DMS153 (cell line): Measurements from ENCODE around the gene WDFY4.

Experiments used
- DNase-seq: peaks from one replicate; lab custom pipeline; 2025; lab: John Stamatoyannopoulos, UW

The WDFY4 gene

DNA sequence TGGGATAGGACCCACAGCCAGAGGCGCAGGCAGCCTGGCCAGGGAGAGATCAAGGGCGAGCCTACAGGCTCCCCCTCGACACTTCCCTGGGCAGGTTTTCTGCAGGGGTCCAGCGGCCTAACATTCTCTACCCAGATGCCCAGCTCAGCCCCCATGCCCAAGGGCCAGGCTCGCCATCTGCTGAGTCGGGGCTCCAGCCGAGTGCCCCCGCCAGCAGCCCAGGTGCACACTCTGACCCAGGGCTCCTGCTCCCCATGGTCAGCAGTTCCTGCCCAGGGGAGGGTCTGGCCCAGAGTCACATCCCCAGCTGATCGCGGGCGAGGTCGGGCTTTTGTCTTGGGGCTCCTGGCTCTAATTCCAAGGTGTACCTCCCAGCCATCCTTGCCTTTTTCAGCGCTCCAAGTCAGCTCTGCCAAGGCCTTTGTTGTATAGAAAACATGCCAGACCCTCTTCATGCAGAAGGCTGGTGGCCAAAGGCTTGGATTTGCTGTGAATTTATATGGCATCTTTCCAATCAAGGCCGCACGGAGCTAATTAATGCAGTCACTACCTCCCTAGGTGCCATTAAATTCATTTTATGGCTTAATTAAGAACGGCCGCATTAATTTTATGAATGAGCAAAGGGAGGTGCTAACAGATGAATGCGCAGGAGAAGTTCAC lies 134.3 kb downstream of the WDFY4 start:
- no peak for DNase-seq

DNA sequence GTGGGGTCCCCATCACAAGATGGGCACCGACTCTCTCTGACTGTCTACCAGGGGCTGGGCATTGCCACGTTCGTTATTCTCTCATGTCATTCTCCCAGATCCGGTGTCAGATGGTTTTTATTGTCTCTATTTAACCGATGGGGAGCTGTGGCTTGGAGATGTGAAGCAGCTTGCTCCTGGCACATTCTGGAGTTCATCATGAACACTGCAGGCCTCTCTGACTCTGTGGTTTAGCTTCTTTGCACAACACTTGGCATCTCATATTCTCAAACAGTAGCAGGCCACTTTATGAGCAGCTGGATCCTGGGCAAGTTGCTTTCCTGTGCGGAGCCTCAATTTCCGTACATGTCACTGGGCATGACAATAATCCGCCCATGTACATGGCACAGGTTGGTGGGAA lies 135.1 kb downstream of the WDFY4 start:
- no peak for DNase-seq

DNA sequence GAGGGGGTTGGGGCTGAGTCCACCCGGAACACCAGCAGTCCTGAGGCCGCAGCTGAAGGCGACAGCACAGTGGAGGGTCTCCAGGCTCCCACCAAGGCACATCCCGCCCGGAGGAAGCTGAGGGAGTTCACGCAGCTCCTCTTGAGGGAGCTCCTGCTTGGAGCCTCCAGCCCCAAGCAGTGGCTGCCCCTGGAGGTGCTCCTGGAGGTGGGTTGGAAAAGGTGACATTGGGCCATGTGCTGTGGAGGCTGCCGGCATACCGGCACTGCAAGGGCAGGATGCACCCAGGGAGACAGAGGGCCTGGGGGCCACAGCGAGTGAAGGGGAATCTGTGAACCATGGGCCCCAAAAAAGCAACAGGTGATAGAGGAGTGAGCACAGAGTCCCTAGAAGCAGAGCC lies 135.6 kb downstream of the WDFY4 start:
- DNase-seq = no peak

DNA sequence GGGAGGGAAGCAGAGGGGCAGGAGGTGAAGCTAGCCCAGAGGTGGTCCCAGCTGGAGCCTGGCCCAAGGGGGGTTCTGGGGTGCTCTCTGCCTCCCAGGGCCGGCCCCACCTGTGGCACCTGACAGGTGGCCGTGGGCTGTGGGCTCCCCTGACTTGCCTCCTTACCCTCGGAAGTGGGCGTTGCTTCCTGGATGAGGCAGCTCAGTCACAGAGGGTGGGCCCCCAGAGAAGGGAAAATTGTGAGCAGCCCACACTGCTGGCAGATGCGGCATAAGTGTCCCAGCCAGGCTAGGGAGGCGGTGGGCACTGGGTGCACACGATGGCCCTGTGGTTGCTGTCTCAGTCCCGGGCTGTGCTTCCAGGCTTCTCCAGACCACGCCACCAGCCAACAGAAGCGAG lies 136.0 kb downstream of the WDFY4 start:
- DNase-seq = no peak

DNA sequence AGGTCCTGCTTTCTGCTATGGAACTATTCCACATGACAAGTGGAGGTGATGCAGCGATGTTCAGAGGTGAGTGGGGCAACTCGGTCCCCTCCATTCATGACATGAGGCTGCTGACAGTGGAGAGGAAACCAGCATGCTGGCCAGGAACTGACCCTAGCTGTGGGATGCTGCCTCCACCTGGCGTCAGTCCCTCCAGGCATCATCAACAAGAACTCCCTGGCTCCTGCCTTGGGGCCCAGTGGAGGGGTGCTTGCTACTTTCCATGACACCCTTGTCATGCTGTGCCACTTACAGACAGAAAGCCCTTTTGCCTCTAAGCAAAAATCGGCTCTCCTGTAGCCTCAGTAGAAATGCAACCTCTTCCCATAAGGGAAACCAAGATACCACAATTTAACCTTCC lies 136.4 kb downstream of the WDFY4 start:
- DNase-seq = no peak

DNA sequence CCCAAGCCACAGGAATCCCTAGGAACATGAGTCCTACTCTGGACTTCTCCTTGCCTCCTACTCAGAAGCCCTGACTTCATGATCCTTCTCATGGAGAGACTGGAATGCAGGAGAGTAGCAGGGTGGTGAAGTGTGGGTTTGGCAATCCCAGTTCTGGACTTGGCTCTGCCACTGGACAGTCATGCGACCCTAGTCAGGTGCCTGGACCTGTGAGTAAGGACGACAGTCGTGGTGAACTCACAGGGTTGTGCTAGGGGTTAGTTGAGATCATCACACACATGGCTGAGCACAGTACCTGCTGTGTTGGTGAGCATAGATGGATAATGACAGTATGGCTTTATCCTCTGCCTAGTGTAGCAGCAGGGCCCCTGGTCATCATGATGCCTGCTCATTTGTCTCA lies 137.0 kb downstream of the WDFY4 start:
- DNase-seq = no peak

DNA sequence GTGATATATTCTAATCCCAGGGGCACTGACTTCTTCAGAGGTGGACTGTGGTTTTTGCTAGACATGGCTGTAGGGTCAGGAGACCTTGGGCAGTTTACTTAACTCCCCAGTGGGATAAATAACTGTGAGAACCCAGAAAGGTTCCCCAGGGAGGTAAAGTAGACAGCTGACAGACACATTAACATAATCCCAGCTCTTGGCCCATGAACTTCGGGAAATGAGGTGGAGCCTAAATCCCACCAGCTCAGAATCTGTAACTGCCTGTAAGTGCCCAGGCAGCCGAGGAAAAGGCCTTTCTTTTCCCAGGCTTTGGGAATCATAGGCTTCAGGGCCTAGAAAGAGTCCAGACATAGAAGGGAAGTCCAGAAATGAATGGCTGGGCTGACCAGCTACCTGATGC lies 149.0 kb downstream of the WDFY4 start:
- DNase-seq = no peak

DNA sequence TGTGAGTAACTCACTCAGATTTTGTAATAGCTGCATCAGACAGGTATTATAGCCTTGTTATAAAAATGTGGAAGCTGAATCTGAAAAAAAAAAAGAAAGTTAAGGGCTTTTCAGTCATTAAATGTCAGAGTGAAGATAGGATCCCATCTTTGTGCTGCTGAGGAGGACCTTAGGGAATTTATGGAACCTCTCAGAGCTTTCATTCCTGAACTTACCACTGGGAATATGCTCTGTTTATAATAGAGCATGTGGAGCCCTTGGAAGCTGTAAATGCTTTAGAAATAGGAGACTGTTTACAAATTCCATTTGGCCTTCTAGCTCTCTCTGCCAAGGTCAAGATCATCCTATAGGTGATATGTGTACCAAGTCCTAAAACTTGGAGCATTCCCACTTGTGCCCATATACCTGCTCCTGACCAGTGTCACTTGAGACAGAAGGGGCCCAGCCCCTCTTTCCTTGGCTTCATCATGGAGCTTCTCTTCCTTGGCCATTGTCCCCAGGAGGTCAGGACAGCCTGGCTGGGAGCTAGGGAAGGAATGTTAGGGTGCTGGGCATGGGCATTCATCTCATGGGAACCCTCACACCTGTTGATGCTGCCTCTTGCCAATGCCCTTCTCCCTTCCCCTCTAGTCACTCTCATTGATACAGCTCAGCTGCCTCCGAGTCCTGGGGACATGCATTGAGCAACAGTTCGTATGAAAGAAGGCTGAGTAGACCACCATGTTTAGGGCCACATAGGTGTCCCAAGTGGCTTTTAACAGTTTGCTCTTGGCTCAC lies 149.7 kb downstream of the WDFY4 start:
- no peak for DNase-seq

DNA sequence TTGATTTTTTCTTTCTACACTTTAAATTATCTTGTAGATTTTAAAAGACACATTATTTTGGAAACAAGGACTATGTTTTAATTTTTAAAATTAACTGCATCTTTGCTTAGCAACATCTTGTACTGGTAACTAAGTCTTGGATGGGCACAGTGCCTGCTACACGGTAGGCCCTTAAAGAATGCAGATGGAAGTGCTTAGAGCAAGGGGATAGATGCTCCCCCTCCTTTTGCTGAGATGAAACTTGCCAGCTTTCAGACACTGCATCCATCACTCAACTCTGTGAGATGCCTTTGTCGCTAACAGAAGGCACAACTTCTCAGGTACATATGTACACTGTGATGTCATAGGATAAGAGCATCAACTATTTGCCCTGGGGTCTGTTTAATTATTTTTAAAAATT lies 151.1 kb downstream of the WDFY4 start:
- no peak for DNase-seq

DNA sequence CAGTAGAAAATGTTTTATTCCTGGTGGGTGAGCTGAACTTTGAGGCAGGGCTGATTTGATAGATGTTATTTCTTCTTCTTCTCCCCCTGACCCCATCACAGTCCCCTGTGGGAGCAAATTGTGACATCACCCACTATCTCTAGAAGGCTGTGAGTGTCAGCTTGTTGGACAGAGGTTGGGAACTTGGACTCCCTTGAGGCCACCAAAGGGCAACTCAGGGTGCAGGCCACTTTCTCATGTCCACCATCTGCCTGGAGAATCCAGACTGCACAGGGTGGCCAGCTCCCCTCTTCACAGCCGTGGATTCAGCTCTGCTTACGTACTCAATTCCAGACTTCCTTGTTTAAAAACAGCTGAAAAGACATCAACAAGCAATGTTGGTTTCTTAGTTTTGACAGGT lies 151.9 kb downstream of the WDFY4 start:
- no peak for DNase-seq

DNA sequence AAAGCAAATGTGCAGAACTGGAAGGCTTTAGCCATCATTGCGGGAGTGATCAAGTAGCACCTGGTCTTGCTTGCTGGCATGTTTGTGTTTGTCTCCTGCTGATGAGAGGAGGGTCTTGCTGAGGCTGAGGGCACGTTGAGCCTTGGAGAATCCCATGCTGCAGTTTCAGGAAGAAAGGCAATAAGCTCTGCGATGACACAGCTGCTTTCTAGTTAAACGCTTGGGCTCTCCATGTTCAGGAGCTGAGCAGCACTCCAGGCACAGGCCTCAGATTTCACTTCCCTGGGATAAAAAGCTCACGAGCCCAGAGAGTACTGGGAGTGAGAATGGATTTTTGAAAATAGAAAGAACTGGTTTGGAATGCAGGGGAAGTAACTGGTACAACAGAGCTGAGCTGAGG lies 154.2 kb downstream of the WDFY4 start:
- no peak for DNase-seq

DNA sequence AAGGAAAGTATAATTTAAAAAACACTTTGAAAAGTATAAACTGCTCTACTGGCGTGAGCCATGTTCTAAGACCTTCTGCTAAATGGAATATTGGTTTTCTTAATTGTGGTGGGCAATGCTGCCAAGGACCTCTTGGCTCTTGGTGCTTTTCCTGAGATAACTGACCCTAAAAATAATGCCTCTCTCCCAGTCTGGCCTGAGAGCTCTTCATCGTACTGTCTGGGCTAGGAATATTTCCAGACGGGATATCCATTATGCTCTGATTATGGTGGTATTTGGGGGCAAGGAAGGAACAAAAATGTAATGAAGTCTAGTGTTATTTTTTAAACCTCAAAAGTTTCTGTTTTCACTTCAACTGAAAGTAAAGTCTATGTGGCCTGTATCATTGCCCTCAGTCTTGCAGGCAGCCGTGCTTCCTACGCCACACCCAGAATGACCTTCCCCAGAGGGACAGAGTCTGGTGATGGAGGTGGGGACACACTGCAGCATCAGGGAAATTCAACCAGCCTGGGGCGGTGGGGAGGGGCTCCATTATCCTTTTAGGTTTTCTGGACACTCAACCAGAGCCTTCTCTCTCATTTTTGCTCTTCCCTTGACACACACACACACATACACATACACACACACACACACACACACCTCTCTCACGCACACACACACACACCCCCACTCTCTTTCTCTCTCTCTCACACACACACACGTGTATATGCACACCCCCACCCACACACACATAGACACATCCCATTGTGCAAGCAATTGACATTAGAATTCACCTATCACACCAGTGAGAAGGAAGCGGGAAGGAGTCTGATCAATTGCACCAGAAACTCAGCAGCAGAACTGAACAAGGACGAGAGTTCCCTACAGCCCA lies 155.4 kb downstream of the WDFY4 start:
- no peak for DNase-seq

DNA sequence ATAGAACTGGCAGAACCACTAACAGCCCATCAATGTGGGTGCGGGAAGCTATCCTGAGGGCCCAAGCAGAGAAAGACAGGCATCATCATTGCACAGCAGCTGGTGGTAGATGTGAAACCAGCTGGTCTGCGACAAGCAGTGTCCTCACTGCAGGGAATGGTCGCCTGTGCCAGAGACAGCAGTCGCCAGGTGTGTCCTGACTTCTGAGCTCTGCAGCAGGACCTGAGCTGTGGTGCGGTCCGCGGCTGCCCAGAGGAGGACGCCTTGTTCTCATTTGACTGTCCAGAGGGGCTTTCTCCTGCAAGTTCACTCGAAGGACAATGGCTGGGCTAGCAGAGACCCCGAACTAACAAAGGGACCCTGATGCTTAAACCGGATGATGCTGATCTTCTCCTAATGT lies 157.6 kb downstream of the WDFY4 start:
- no peak for DNase-seq

DNA sequence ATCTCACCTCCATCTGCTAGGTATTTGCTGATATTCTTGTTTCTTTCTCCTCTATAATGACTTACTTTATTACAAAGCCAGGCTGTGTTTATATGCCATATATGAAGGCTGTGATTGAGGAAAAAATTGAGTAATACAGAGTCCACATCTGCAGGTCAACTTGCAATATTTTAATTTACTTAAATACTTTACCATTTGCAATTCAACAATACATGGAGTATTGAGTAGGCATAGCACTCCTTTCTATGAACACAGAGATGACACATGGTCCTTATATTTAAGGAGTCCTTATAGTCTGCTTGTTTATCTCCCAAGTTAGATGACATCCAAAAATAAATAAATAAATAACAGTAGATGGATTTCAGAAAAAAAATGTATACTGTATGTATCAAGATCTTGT lies 158.5 kb downstream of the WDFY4 start:
- no peak for DNase-seq

DNA sequence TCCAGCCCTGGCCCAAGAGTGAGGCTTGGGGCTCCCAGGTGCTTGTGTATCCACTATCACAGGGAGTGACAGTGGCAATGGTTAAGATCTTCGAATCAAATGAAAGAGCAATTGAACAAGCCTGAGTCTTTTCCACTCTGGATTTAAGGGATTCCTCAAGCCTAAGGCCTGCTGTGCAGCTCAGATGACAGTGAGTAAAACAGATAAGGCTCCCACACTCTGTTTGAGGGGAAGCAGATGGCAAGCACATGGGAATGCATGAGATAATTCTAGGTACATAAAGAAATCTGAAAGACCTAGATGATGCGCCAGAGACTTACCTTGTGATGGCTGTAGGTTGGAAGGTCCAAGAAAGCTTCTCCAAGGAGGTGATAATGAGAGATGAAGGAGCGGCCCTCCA lies 159.9 kb downstream of the WDFY4 start:
- no peak for DNase-seq

DNA sequence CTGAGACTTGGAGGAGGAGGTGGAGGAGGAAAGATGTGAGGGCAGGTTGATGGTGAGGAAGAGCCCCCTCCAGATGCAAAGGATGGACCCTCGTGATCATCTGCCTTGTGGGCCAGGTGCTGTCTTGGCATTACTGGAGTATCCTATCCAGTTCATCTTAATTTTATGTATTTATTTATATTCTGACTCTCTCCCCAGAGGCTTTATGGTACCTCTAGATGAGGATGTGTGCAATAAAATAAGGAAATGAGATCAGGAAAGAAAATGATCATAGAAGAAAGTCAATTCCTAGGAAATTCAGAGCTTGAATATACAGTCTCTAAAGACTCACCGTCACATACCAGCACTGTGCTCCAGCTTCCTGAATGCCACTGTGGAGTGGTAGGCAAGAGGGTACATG lies 160.8 kb downstream of the WDFY4 start:
- no peak for DNase-seq

DNA sequence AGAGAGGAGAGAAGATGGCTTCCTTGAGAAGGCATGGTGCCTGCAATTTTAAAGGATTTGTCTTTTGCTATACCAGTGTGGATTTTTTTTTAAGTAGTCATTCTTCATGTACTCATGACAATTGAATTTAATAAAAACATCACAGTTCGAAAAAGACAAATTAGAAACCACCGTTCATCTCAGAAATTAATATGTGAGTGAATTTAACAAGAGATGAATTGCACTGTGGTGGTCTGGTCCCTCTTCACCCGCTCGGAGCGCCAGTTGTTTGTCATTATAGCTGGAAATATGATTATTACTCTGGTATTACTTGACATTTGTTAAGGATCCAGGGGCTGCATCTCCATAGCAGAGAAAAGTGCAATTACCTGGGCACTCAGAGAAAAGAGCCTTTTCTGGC lies 163.0 kb downstream of the WDFY4 start:
- DNase-seq = no peak

DNA sequence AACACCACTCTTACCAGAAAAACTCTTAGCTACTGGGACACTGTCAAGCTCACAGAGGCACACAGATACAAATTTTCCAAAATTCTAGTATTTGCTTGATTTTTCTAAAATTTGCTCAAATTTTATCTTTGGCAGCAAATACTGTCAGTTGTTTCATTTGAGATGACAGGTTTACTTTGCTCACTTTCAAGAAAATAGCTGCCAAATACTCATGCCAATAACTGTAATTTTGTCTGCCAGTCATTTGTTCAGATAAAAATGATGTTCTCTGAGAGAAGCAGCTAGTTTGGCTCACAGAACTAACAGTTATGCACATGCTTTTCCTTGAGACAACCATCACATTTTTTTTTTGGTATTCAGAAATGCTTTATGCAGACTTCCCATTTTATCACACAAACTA lies 172.2 kb downstream of the WDFY4 start:
- no peak for DNase-seq

DNA sequence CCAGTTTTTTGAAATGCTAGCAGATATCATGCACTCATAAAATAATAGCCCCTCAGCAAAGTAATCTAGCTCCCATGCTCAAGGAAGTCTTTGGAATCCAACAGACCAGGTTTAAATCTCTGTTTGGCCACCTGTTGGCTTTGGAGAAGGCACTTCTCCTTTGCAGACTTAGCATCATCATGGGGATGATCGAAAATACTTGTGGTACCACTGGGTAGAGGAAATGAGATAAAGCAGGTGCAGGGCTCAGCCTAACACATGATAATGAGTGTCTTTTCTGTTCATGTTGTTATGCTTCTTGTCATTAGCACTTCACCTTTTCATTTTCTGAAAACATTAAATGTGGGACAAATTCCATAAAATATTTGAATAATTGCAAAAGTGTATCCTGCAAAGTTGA lies 187.6 kb downstream of the WDFY4 start:
- no peak for DNase-seq

DNA sequence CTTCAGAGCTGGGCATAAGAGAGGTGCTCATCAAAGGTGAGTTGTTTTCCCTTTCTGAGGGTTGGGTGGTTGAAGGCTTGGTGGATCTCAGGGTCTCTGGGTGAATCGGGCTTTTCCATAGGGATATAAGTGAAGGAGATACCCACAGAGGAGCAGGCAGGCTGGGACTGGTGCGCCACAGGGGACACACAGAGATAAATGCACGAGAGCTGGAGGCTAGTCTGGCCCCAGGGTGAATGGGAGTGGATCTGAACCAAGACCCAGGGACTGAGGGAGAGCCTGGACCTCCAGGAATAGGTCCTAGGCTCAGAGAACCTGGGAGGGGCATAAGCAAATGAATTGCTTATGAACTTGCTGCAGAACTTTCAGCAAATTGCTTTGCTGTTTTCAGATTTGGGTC lies 193.4 kb downstream of the WDFY4 start:
- DNase-seq = no peak

DNA sequence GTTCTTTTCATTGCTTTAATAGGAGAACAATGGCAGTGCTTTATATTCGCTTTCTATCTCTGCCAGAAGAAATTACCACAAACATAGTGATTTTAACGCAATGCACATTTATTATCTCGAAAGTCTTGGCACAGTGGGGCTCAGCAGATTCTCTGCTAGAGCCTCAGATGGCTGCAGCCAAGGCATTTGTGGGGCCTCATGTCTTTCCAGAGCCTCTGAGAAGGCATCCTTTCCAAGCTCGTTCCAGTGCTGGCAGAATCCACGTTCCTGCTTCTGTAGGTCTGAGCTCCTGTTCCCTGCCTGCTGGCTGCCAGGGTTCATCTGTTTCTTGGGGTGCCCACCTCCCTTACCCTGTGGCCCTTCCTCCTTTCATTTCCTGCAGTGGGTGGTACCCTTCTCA lies 194.8 kb downstream of the WDFY4 start:
- DNase-seq = no peak

DNA sequence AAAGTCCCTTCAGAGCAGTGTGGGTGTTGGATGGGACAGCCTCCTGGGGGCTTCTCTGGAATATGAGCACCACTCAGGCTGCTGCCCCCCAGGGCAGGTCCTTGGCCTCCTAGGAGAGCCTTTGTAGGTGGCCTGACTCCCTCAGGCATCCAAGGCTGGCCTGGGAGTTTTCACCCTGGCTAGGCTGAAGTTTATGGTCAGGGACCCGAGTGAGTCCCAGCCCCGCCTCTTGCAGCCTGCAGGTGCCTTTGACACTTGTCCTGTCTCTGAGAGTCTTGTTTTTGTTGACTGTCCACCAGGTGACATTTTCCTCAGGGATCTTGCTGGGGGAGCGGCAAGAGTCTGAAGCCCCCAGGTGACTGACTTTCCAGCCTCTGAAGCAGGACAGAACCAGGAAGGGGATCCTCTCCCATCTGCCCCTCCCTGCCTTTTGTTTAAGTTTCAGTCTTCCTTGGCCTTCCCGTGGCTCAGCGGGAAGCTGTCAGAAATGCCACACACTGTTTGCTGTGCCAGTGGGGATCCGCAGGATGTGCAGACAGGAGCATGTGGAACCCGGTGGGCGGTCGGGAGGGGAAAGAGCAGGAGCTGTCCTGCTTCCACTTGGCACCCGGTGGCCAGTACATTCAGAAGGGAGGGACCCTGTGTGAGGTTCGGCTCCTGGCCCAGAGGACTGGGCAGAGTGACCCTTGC lies 195.5 kb downstream of the WDFY4 start:
- no peak for DNase-seq
